HG02840 (cell line): ENCODE measurements around the gene ATM.

Experiments
- ATAC-seq: cut with Tn5 transposase; IDR thresholded peaks from one replicate; pipeline ENCODE4 v1.9.1; 2021; ENCODE audit warnings: mild to moderate bottlenecking, moderate library complexity, moderate number of reproducible peaks; ENCODE audit not compliant: unreplicated experiment, low FRiP score

ATM gene

DNA sequence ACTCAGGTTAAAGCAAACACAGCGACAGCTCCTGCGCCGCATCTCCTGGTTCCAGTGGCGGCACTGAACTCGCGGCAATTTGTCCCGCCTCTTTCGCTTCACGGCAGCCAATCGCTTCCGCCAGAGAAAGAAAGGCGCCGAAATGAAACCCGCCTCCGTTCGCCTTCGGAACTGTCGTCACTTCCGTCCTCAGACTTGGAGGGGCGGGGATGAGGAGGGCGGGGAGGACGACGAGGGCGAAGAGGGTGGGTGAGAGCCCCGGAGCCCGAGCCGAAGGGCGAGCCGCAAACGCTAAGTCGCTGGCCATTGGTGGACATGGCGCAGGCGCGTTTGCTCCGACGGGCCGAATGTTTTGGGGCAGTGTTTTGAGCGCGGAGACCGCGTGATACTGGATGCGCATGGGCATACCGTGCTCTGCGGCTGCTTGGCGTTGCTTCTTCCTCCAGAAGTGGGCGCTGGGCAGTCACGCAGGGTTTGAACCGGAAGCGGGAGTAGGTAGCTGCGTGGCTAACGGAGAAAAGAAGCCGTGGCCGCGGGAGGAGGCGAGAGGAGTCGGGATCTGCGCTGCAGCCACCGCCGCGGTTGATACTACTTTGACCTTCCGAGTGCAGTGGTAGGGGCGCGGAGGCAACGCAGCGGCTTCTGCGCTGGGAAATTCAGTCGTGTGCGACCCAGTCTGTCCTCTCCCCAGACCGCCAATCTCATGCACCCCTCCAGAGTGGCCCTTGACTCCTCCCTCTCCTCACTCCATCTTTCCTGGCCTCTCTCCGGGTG is at the start of gene ATM, which contains the start of gene NPAT:
Gene ATM, plus strand, starts transcription at position 494 of the 774 bp plus-strand sequence. CDS start 4,558 bp downstream, outside the sequence.
Gene NPAT, minus strand, starts transcription at position 65 of the 774 bp plus-strand sequence. CDS start 102 bp downstream, outside the sequence.
- peak; percentile 81 for ATAC-seq

DNA sequence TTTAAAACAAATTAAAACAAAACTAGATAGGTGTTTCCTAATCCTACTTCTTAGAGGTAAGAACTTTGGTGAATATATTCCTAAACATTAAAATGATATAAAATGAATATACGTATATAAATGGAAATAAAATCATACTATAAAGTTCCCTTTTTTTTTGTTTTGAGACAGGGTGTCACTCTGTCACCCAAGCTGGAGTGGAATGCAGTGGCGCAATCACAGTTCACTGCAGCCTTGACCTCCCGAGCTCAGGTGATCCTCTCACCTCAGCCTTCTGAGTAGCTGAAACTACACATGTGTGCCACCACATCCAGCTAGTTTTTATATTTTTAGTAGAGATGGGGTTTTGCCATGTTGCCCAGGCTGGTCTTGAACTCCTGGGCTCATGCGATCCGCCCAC is 45.3 kb upstream of the ATM start:
- no peak for ATAC-seq

DNA sequence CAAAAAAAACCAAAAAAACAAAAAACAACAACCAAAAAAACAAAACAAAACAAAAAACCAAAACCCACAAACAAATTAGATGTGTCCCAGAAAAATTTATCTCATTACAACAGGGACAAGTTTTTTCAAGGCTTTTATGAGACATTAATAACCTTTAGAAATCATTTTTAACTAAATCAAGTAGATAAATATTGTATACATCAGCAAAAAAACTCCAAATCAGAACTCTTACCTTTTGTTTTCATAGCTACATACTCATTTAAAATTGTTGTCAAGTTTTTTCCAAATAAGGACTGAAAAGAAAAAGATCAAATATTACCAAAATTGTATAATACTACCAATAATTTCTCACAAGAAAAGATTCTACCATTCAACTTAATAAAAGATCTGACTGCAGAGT is 29.1 kb upstream of the ATM start:
- no peak for ATAC-seq

GRCh38 chr11:108196901-108197300 is 26.0 kb upstream of the ATM start:
- ATAC-seq: no peak

GRCh38 chr11:108197351-108197750 is 25.5 kb upstream of the ATM start:
- ATAC-seq: no peak

DNA sequence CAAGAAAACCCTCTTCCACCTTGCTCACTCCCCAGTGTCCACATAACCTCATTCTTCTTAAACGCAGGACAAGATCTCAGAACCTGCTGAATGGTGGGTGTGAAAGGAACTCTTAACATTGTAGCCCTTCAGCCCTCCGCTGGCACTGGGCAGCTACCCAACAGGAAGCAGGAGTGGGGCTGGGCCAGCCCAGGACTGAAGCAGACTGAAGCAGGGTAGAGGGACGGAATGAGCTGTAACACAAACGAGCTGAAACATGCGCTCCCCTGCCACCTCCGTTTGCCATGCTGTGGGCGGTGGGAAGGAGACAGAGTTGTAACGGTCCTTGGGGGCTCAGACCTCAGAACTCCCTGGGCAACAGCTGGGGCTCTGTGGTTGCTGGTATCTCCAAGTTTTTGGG is 24.0 kb upstream of the ATM start:
- ATAC-seq: no peak

- ATAC-seq: peak; percentile 85
These were observed 23.2 kb upstream of the ATM start for GRCh38 chr11:108199446-108200321.

DNA sequence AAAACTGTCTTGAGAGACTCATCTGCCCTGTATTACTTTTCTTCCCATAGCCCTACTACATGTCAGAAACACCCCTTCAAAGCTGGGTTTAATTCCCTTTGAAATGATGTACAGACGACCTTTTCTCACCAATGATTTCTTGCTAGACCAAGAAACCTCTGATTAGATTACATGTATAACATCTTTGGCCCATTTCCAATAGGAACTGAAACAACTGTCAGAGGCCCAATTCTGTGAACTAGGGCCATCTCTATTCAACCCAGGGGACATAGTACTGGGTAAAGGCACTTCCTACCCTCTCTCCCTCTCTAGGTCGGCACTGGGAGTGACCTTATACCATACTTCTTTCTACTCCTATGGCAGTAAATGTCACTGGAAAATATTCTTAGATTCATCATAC is 19.8 kb upstream of the ATM start:
- ATAC-seq: no peak

DNA sequence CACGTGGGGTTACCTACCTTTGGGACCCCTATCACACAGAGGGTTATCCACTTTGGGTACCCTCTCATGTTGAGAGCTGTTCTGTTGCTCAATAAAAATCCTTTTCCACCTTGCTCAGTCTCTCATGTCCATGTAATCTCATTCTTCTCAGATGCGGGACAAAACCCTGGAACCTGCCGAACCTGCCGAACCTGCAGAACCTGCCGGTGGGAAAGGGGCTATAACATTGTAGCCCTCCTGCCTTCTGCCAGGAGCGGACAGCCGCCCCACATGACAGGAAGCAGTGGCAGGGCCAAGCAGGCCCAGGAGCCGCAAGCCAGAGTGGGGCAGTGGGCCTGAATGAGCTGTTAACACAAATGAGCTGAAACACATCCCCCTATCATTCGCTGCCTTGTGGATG is 18.5 kb upstream of the ATM start:
- ATAC-seq: no peak

DNA sequence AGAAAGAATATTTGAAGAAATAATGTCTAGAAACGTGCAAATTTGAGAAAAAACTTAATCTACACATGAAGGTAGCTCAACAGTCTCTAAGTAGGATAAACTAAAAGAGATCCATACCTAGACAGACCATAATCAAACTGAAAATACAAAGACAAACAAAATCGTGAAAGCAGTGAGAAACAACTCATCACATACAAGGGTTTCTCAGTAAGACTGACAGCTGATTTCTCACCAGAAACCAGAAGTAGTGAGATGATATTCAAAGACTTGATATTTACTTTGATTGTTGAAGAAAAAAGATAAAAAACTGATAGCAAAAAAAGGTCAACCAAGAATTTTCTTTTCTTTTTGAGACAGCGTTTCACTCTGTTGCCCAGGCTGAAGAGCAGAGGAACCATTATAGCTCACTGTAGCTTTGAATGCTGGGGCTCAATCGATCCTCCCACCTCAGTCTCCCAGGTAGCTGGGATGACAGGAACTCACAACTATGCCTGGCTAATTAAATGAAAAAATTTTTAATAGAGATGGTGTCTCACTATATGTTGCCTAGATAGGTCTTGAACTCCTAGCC is 17.9 kb upstream of the ATM start:
- ATAC-seq: no peak

GRCh38 chr11:108206171-108206570 is 16.7 kb upstream of the ATM start:
- ATAC-seq: no peak

DNA sequence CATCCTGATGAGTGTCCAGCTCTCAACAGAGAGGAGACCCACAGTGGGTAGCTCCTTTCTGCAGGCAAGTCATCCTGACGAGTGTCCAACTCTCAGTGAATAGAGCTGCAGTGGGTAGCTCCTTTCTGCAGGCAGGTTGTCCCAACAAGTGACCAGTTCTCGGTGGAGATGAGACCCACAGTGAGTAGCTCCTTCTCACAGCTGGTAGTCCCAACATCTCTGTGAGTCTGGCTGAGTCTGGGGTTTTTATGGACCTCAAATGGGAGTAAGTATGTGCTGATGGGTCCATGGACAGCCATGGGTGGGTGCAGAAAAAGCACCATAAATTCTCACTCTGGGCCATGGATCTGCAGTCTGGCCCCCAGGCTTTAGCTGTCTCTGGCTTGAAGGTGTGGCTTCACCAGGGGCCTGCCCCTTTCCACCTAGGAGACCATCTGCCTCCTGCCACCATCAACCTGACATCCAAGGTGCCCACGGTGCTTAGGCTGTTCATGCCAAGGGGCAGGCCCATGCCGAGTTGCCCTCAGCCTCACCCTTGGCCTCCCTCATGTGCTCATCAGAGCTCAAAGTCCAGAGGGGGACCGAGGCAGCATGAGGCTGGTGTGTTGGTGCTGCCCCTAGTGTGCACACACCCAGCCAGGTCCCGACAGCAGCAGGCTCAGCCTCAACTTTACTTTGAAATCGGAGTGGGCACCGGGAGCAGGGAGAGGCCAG is 15.7 kb upstream of the ATM start:
- ATAC-seq: no peak

DNA sequence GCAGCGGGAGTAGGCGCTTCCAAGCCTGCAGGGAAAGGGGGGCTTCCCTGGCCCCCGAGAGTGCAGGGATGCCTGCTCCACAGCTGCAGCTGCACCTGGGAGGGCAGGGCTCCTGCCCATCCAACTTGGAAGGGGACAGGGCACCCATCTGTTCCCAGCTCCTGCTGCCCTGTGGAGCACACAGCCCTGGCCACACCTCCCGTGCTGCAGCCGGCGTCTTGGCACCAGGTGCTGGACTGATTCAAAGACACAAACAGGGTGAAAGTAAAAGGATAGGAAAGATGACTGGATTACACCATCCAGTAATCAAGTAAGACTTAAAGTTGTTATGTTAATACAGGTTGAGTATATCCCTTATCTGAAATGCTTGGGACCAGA is 15.2 kb upstream of the ATM start:
- ATAC-seq: no peak

GRCh38 chr11:108210441-108210840 is 12.4 kb upstream of the ATM start:
- ATAC-seq: no peak

DNA sequence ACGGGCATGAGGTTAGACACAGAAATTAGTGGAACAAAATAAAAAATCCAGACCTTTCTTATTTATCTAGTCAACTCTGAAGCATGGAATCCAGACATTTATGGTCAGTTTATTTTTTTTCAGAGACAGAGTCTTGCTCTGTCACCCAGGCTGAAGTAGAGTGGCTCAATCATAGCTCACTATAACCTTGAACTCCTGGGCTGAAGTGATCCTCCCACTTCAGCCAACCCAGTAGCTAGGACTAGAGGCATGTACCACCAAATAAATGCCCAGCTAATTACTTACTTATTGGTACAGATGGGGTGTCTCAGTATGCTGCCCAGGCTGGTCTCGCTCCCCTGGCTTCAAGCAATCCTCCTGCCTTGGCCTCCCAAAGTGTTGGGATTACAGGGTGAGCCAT is 9.1 kb upstream of the ATM start:
- no peak for ATAC-seq

DNA sequence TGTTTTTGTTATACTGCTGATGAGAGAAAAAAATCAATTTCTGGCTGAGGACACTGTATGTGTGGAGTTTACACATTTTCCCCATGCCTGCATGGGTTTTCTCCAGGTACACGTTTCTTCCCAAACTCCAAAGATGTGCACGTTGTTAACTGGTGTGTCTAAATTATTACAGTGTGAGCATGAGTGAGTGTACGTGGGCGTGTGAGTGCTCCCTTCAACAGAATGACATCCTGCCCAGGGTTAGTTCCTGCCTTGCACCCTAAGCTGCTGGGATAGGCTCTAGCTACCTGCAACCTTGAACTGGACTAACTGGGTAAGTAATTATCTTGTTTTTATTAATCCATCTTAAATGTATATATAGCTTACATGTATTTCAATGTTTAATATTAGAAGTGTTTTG is 5.9 kb upstream of the ATM start:
- no peak for ATAC-seq

GRCh38 chr11:108218455-108218854 is 4.4 kb upstream of the ATM start:
- ATAC-seq: no peak

DNA sequence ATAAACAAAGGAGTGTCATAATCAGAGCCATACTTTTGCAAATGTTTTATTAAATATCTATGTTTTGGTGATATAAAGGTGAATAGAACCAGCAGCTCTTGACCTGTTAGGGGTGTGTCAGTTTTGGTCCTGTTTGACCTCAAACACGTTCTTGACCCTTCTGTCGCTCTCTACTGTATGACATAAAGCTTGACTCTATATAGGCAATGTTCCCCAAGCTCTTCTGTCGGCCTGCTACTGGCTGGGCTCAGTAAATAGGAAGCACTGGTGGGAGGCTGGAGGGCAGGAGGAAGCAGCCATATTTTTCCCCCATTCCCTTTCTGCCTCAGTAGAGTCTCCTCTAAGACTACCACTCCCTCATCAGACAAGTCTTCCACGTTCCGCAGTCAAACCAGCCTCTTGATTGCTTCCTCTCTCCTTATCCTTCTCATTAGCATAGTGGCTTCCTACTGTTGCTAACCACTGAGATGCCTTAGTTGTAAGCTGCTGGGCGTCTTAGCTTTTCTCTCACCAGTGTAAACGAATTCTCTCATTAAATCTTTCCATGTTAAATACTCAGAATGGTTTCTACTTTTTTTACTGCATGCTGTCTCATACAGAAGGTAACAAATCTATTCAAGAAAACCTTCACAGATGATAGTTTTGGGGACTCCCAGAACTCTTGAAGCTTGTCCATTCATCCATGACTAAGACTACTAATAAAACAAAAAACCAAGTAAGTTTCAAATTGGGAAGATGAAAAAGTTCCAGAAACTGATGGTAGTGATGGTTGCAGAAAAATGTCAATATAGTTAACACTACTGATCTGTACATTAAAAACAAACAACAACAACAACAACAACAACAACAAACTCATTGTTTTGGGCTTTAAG is 3.7 kb upstream of the ATM start:
- no peak for ATAC-seq

GRCh38 chr11:108220721-108221336 is 2.0 kb upstream of the ATM start:
- ATAC-seq: no peak
